ENCODE results near the gene CABLES2. TPM values are rescaled to one million over a fixed set of nuclear protein-coding genes. Genes with fewer than 3 reads are reported as not detected.

The CABLES2 gene
- total RNA-seq, 3 donors from 2014 or later: 6.1 to 7.9 (median 6.9) TPM

GRCh38 chr20:62356589-62357186 is 50.4 kb downstream of the CABLES2 start:
- no peaks in the 10 kb centered on the region for H3K4me1 Mint-ChIP-seq (ENCODE audit: low read depth)
- no peaks in the 10 kb centered on the region for H3K9me3 Mint-ChIP-seq
- peaks cover 6% of the 10 kb centered on the region for H3K27me3 Mint-ChIP-seq (ENCODE audit: low read depth)
- no peak for DNase-seq
- no peak overlapping the region for H3K4me3 Mint-ChIP-seq
- H3K36me3 Mint-ChIP-seq (ENCODE audit: insufficient read depth): no peaks in the 10 kb centered on the region
- no peak for ATAC-seq

GRCh38 chr20:62355878-62356588 is 51.1 kb downstream of the CABLES2 start:
- DNase-seq: no peak
- no peaks in the 10 kb centered on the region for H3K9me3 Mint-ChIP-seq
- H3K4me1 Mint-ChIP-seq (ENCODE audit: low read depth): no peaks in the 10 kb centered on the region
- no peaks in the 10 kb centered on the region for H3K36me3 Mint-ChIP-seq (ENCODE audit: insufficient read depth)
- peaks cover 6% of the 10 kb centered on the region for H3K27me3 Mint-ChIP-seq (ENCODE audit: low read depth)
- no peak for ATAC-seq
- H3K4me3 Mint-ChIP-seq: no peak overlapping the region

GRCh38 chr20:62355516-62355877 is 51.6 kb downstream of the CABLES2 start:
- no peaks in the 10 kb centered on the region for H3K9me3 Mint-ChIP-seq
- no peaks in the 10 kb centered on the region for H3K36me3 Mint-ChIP-seq (ENCODE audit: insufficient read depth)
- H3K4me3 Mint-ChIP-seq: no peak overlapping the region
- ATAC-seq: no peak
- DNase-seq: no peak
- H3K27me3 Mint-ChIP-seq (ENCODE audit: low read depth): peaks cover 6% of the 10 kb centered on the region
- no peaks in the 10 kb centered on the region for H3K4me1 Mint-ChIP-seq (ENCODE audit: low read depth)

- no peak for DNase-seq
- Mint-ChIP-seq H3K4me3 (no peak overlapping the region), H3K27me3 (ENCODE audit: low read depth) (peaks cover 6% of the 10 kb centered on the region), H3K4me1 (ENCODE audit: low read depth) (no peaks in the 10 kb centered on the region), H3K9me3 (no peaks in the 10 kb centered on the region), H3K36me3 (ENCODE audit: insufficient read depth) (no peaks in the 10 kb centered on the region)
- no peak for ATAC-seq
These were observed 52.2 kb downstream of the CABLES2 start for GRCh38 chr20:62354811-62355341.

- H3K4me3 Mint-ChIP-seq: no peak overlapping the region
- H3K36me3 Mint-ChIP-seq (ENCODE audit: insufficient read depth): no peaks in the 10 kb centered on the region
- ATAC-seq: no peak
- DNase-seq: no peak
- H3K27me3 Mint-ChIP-seq (ENCODE audit: low read depth): peaks cover 6% of the 10 kb centered on the region
- no peaks in the 10 kb centered on the region for H3K4me1 Mint-ChIP-seq (ENCODE audit: low read depth)
- H3K9me3 Mint-ChIP-seq: no peaks in the 10 kb centered on the region
These were observed 52.9 kb downstream of the CABLES2 start for GRCh38 chr20:62354031-62354808.

GRCh38 chr20:62353289-62354030 is 53.6 kb downstream of the CABLES2 start:
- ATAC-seq (no peak), DNase-seq (no peak)
- Mint-ChIP-seq H3K27me3 (ENCODE audit: low read depth) (peaks cover 6% of the 10 kb centered on the region), H3K4me3 (no peak overlapping the region), H3K4me1 (ENCODE audit: low read depth) (no peaks in the 10 kb centered on the region), H3K9me3 (peaks cover 4% of the 10 kb centered on the region), H3K36me3 (ENCODE audit: insufficient read depth) (no peaks in the 10 kb centered on the region)

- H3K36me3 Mint-ChIP-seq (ENCODE audit: insufficient read depth): no peaks in the 10 kb centered on the region
- DNase-seq (no peak), ATAC-seq (no peak)
- peaks cover 4% of the 10 kb centered on the region for H3K9me3 Mint-ChIP-seq
- H3K27me3 Mint-ChIP-seq (ENCODE audit: low read depth): peaks cover 6% of the 10 kb centered on the region
- H3K4me1 Mint-ChIP-seq (ENCODE audit: low read depth): no peaks in the 10 kb centered on the region
- no peak overlapping the region for H3K4me3 Mint-ChIP-seq
These were observed 54.4 kb downstream of the CABLES2 start for GRCh38 chr20:62352402-62353288.

GRCh38 chr20:62351469-62352401 is 55.4 kb downstream of the CABLES2 start:
- Mint-ChIP-seq H3K4me1 (ENCODE audit: low read depth) (no peaks in the 10 kb centered on the region), H3K9me3 (peaks cover 4% of the 10 kb centered on the region), H3K4me3 (no peak overlapping the region), H3K27me3 (ENCODE audit: low read depth) (peaks cover 5% of the 10 kb centered on the region), H3K36me3 (ENCODE audit: insufficient read depth) (no peaks in the 10 kb centered on the region)
- no peak for ATAC-seq
- DNase-seq: no peak

GRCh38 chr20:62350629-62351422 is 56.3 kb downstream of the CABLES2 start:
- peaks cover 4% of the 10 kb centered on the region for H3K9me3 Mint-ChIP-seq
- H3K4me1 Mint-ChIP-seq (ENCODE audit: low read depth): no peaks in the 10 kb centered on the region
- peaks cover 2% of the 10 kb centered on the region for H3K27me3 Mint-ChIP-seq (ENCODE audit: low read depth)
- no peak for DNase-seq
- H3K36me3 Mint-ChIP-seq (ENCODE audit: insufficient read depth): no peaks in the 10 kb centered on the region
- no peak for ATAC-seq
- H3K4me3 Mint-ChIP-seq: no peak overlapping the region

GRCh38 chr20:62350098-62350628 is 56.9 kb downstream of the CABLES2 start:
- no peak for ATAC-seq
- Mint-ChIP-seq H3K36me3 (ENCODE audit: insufficient read depth) (no peaks in the 10 kb centered on the region), H3K4me1 (ENCODE audit: low read depth) (no peaks in the 10 kb centered on the region), H3K4me3 (no peak overlapping the region), H3K9me3 (peaks cover 4% of the 10 kb centered on the region), H3K27me3 (ENCODE audit: low read depth) (no peaks in the 10 kb centered on the region)
- DNase-seq: no peak

GRCh38 chr20:62349556-62350097 is 57.5 kb downstream of the CABLES2 start:
- peaks cover 4% of the 10 kb centered on the region for H3K9me3 Mint-ChIP-seq
- H3K36me3 Mint-ChIP-seq (ENCODE audit: insufficient read depth): no peaks in the 10 kb centered on the region
- no peak for DNase-seq
- no peaks in the 10 kb centered on the region for H3K4me1 Mint-ChIP-seq (ENCODE audit: low read depth)
- H3K27me3 Mint-ChIP-seq (ENCODE audit: low read depth): no peaks in the 10 kb centered on the region
- no peak overlapping the region for H3K4me3 Mint-ChIP-seq
- ATAC-seq: no peak

- Mint-ChIP-seq H3K4me3 (no peak overlapping the region), H3K4me1 (ENCODE audit: low read depth) (no peaks in the 10 kb centered on the region), H3K27me3 (ENCODE audit: low read depth) (no peaks in the 10 kb centered on the region), H3K9me3 (peaks cover 4% of the 10 kb centered on the region), H3K36me3 (ENCODE audit: insufficient read depth) (no peaks in the 10 kb centered on the region)
- DNase-seq (no peak), ATAC-seq (no peak)
These were observed 58.5 kb downstream of the CABLES2 start for GRCh38 chr20:62348604-62349003.
